Germinal center (tissue), 1 donor: Measurements from ENCODE around the gene IL31RA.

Experiments used
- DNase-seq: peaks from one replicate; pipeline ENCODE4 v3.0.0; 2012; ENCODE audit warnings: mixed read lengths, low spot score

IL31RA gene

GRCh38 chr5:55903121-55903701 lies 52.1 kb downstream of the IL31RA start:
- DNase-seq: no peak

- no peak for DNase-seq
Observed at GRCh38 chr5:55904152-55904551, 53.0 kb downstream of the IL31RA start.

GRCh38 chr5:55905251-55905650 lies 54.1 kb downstream of the IL31RA start:
- DNase-seq: no peak

- DNase-seq: no peak
Observed at GRCh38 chr5:55907927-55908326, 56.8 kb downstream of the IL31RA start.

GRCh38 chr5:55908804-55909203 lies 57.6 kb downstream of the IL31RA start:
- DNase-seq: no peak

- DNase-seq: no peak
Observed at GRCh38 chr5:55911784-55912653, 60.9 kb downstream of the IL31RA start.

GRCh38 chr5:55913466-55914413 lies 62.6 kb downstream of the IL31RA start:
- no peak for DNase-seq

GRCh38 chr5:55914971-55915370 lies 63.8 kb downstream of the IL31RA start:
- no peak for DNase-seq

GRCh38 chr5:55915783-55916182 lies 64.6 kb downstream of the IL31RA start:
- no peak for DNase-seq

GRCh38 chr5:55916986-55917385 lies 65.8 kb downstream of the IL31RA start:
- DNase-seq: no peak

GRCh38 chr5:55917402-55918086 lies 66.4 kb downstream of the IL31RA start:
- no peak for DNase-seq

GRCh38 chr5:55918087-55919035 lies 67.2 kb downstream of the IL31RA start:
- no peak for DNase-seq

- DNase-seq: no peak
Observed at GRCh38 chr5:55919625-55920024, 68.5 kb downstream of the IL31RA start.

GRCh38 chr5:55920784-55921183 lies 69.6 kb downstream of the IL31RA start:
- DNase-seq: no peak

- DNase-seq: no peak
Observed at GRCh38 chr5:55921617-55922016, 70.5 kb downstream of the IL31RA start.

GRCh38 chr5:55923177-55923771 lies 72.1 kb downstream of the IL31RA start:
- DNase-seq: no peak

GRCh38 chr5:55923865-55924500 lies 72.8 kb downstream of the IL31RA start:
- DNase-seq: no peak

- DNase-seq: no peak
Observed at GRCh38 chr5:55924744-55925143, 73.6 kb downstream of the IL31RA start.

- no peak for DNase-seq
Observed at GRCh38 chr5:55925181-55925580, 74.0 kb downstream of the IL31RA start.

- DNase-seq: no peak
Observed at GRCh38 chr5:55925712-55926111, 74.6 kb downstream of the IL31RA start.
